Retina (tissue), 1 donor: Measurements from ENCODE around the gene SPATS2L.
"Not testable (repeated sequence)": the region's sequence is repeated elsewhere in the genome, so short reads cannot be mapped to it uniquely, and the experiment has no call there.

Experiments
- DNase-seq: peaks from one replicate; pipeline ENCODE4 v3.0.0-alpha.2; 2016

Gene SPATS2L

GRCh38 chr2:200320991-200321390 lies 14.5 kb downstream of the SPATS2L start:
- no peak for DNase-seq

GRCh38 chr2:200321780-200322534 lies 15.5 kb downstream of the SPATS2L start:
- DNase-seq, result no peak

GRCh38 chr2:200322607-200323006 lies 16.1 kb downstream of the SPATS2L start:
- no peak for DNase-seq

GRCh38 chr2:200324362-200324761 lies 17.9 kb downstream of the SPATS2L start:
- no peak for DNase-seq

GRCh38 chr2:200329384-200329783 lies 22.9 kb downstream of the SPATS2L start:
- DNase-seq, result no peak

- DNase-seq, result no peak
Measured at GRCh38 chr2:200329798-200330197, 23.3 kb downstream of the SPATS2L start.

GRCh38 chr2:200330351-200331060 lies 24.0 kb downstream of the SPATS2L start:
- DNase-seq, result no peak

GRCh38 chr2:200331061-200331400 lies 24.5 kb downstream of the SPATS2L start:
- no peak for DNase-seq

- no peak for DNase-seq
Measured at GRCh38 chr2:200335657-200336056, 29.2 kb downstream of the SPATS2L start.

GRCh38 chr2:200336980-200337615 lies 30.6 kb downstream of the SPATS2L start:
- no peak for DNase-seq

GRCh38 chr2:200337621-200338020 lies 31.1 kb downstream of the SPATS2L start:
- no peak for DNase-seq

- no peak for DNase-seq
Measured at GRCh38 chr2:200338692-200339091, 32.2 kb downstream of the SPATS2L start.

GRCh38 chr2:200340508-200341224 lies 34.2 kb downstream of the SPATS2L start:
- no peak for DNase-seq

GRCh38 chr2:200341376-200341775 lies 34.9 kb downstream of the SPATS2L start:
- DNase-seq, result no peak

GRCh38 chr2:200342235-200342634 lies 35.7 kb downstream of the SPATS2L start:
- DNase-seq, result no peak

- DNase-seq, result no peak
Measured at GRCh38 chr2:200342654-200343053, 36.2 kb downstream of the SPATS2L start.

- DNase-seq, result not testable (repeated sequence)
Measured at GRCh38 chr2:200344202-200344601, 37.7 kb downstream of the SPATS2L start.

- DNase-seq, result no peak
Measured at GRCh38 chr2:200345975-200346374, 39.5 kb downstream of the SPATS2L start.

GRCh38 chr2:200347301-200347700 lies 40.8 kb downstream of the SPATS2L start:
- no peak for DNase-seq

- DNase-seq, result no peak
Measured at GRCh38 chr2:200348897-200349563, 42.5 kb downstream of the SPATS2L start.

GRCh38 chr2:200349868-200350267 lies 43.4 kb downstream of the SPATS2L start:
- no peak for DNase-seq

GRCh38 chr2:200350850-200351285 lies 44.4 kb downstream of the SPATS2L start:
- no peak for DNase-seq

- DNase-seq, result no peak
Measured at GRCh38 chr2:200351815-200352214, 45.3 kb downstream of the SPATS2L start.
